Measurements from ENCODE around the gene PSMD12.
"Not testable (repeated sequence)": the region's sequence is repeated elsewhere in the genome, so short reads cannot be mapped to it uniquely, and the experiment has no call there.

Gene PSMD12

GRCh38 chr17:67413388-67413787, 47.0 kb upstream of the PSMD12 start:
- TF ChIP-seq CTCF (conservative IDR thresholded peaks at IDR 0.05; ENCODE audit: low read depth, low read length) = no peak
- no peak overlapping the region for H2AFZ ChIP-seq (ENCODE audit: low read depth)
- H3K4me1 ChIP-seq (ENCODE audit: low read depth, poor library complexity, severe bottlenecking) = no peaks in the 10 kb centered on the region
- H4K20me1 ChIP-seq (ENCODE audit: insufficient read depth) = no peaks in the 10 kb centered on the region
- H3K36me3 ChIP-seq (ENCODE audit: insufficient read depth) = no peaks in the 10 kb centered on the region
- H3K4me2 ChIP-seq = no peak overlapping the region
- H3K4me3 ChIP-seq (IDR thresholded peaks at IDR 0.05; ENCODE audit: insufficient read depth, low read depth, low read length) = no peak overlapping the region
- H3K79me2 ChIP-seq (ENCODE audit: insufficient read depth, low read depth) = peaks cover 57% of the 10 kb centered on the region
- H3K27ac ChIP-seq = no peak overlapping the region
- H3K9ac ChIP-seq = no peak overlapping the region
- H3K27me3 ChIP-seq (ENCODE audit: insufficient read depth, low read depth) = no peaks in the 10 kb centered on the region

GRCh38 chr17:67412941-67413340, 46.6 kb upstream of the PSMD12 start:
- Histone ChIP-seq H3K79me2 (ENCODE audit: insufficient read depth, low read depth) (peaks cover 61% of the 10 kb centered on the region), H2AFZ (ENCODE audit: low read depth) (no peak overlapping the region), H4K20me1 (ENCODE audit: insufficient read depth) (no peaks in the 10 kb centered on the region), H3K9ac (no peak overlapping the region), H3K36me3 (ENCODE audit: insufficient read depth) (no peaks in the 10 kb centered on the region), H3K4me1 (ENCODE audit: low read depth, poor library complexity, severe bottlenecking) (no peaks in the 10 kb centered on the region), H3K27ac (no peak overlapping the region), H3K27me3 (ENCODE audit: insufficient read depth, low read depth) (no peaks in the 10 kb centered on the region), H3K4me3 (IDR thresholded peaks at IDR 0.05; ENCODE audit: insufficient read depth, low read depth, low read length) (no peak overlapping the region), H3K4me2 (no peak overlapping the region)
- TF ChIP-seq CTCF (conservative IDR thresholded peaks at IDR 0.05; ENCODE audit: low read depth, low read length) = no peak

GRCh38 chr17:67412032-67412431, 45.7 kb upstream of the PSMD12 start:
- TF ChIP-seq CTCF (conservative IDR thresholded peaks at IDR 0.05; ENCODE audit: low read depth, low read length) = no peak
- Histone ChIP-seq H4K20me1 (ENCODE audit: insufficient read depth) (no peaks in the 10 kb centered on the region), H3K9ac (no peak overlapping the region), H3K4me2 (no peak overlapping the region), H3K4me1 (ENCODE audit: low read depth, poor library complexity, severe bottlenecking) (no peaks in the 10 kb centered on the region), H3K36me3 (ENCODE audit: insufficient read depth) (no peaks in the 10 kb centered on the region), H3K4me3 (IDR thresholded peaks at IDR 0.05; ENCODE audit: insufficient read depth, low read depth, low read length) (no peak overlapping the region), H3K27me3 (ENCODE audit: insufficient read depth, low read depth) (no peaks in the 10 kb centered on the region), H3K79me2 (ENCODE audit: insufficient read depth, low read depth) (peaks cover 69% of the 10 kb centered on the region), H3K27ac (no peak overlapping the region), H2AFZ (ENCODE audit: low read depth) (no peak overlapping the region)

- H3K4me3 ChIP-seq (IDR thresholded peaks at IDR 0.05; ENCODE audit: insufficient read depth, low read depth, low read length) = no peak overlapping the region
- no peak overlapping the region for H3K27ac ChIP-seq
- no peak for TF ChIP-seq CTCF (conservative IDR thresholded peaks at IDR 0.05; ENCODE audit: low read depth, low read length)
- H3K4me2 ChIP-seq = no peak overlapping the region
- H3K27me3 ChIP-seq (ENCODE audit: insufficient read depth, low read depth) = no peaks in the 10 kb centered on the region
- no peaks in the 10 kb centered on the region for H3K36me3 ChIP-seq (ENCODE audit: insufficient read depth)
- H3K9ac ChIP-seq = no peak overlapping the region
- no peaks in the 10 kb centered on the region for H3K4me1 ChIP-seq (ENCODE audit: low read depth, poor library complexity, severe bottlenecking)
- peaks cover 68% of the 10 kb centered on the region for H3K79me2 ChIP-seq (ENCODE audit: insufficient read depth, low read depth)
- no peak overlapping the region for H2AFZ ChIP-seq (ENCODE audit: low read depth)
- H4K20me1 ChIP-seq (ENCODE audit: insufficient read depth) = no peaks in the 10 kb centered on the region
Observed at GRCh38 chr17:67411397-67411796, 45.0 kb upstream of the PSMD12 start.

- H3K27ac ChIP-seq; H3K4me1 ChIP-seq (ENCODE audit: low read depth, poor library complexity, severe bottlenecking); H3K4me3 ChIP-seq (IDR thresholded peaks at IDR 0.05; ENCODE audit: insufficient read depth, low read depth, low read length); H3K27me3 ChIP-seq (ENCODE audit: insufficient read depth, low read depth); H3K9ac ChIP-seq; H2AFZ ChIP-seq (ENCODE audit: low read depth); H3K36me3 ChIP-seq (ENCODE audit: insufficient read depth); H3K4me2 ChIP-seq; H4K20me1 ChIP-seq (ENCODE audit: insufficient read depth): not testable (repeated sequence)
- peaks cover 69% of the 10 kb centered on the region; the same call in 1 of the 2 replicates for H3K79me2 ChIP-seq (ENCODE audit: insufficient read depth, low read depth)
Observed at GRCh38 chr17:67408455-67408830, 42.1 kb upstream of the PSMD12 start.
